Activated B cell treated with CpG ODN at 0.5 μM for 24 hours (primary cell): ENCODE results near the gene TSPAN32. TPM values are rescaled to one million over a fixed set of nuclear protein-coding genes. Genes with fewer than 3 reads are reported as not detected.
"Not testable (repeated sequence)": the region's sequence is repeated elsewhere in the genome, so short reads cannot be mapped to it uniquely, and the experiment has no call there.

Experiments
- ATAC-seq: fragments of 200-7000 bp; cut with Tn5 transposase; one replicate; pipeline ENCODE4 v1.10.0; 2021; ENCODE audit warnings: low read depth, mild to moderate bottlenecking, moderate library complexity
- CTCF ChIA-PET: fragments of 350-600 bp; sonication (Branson Sonifier 250); formaldehyde crosslinking; loops from one replicate; lab custom pipeline; 2021; ENCODE audit warnings: antibody characterized with exemption; lab: Charles Lee
- POLR2A ChIA-PET: fragments of 350-600 bp; sonication (Branson Sonifier 250); formaldehyde crosslinking; loops from one replicate; lab custom pipeline; 2021; ENCODE audit warnings: antibody characterized with exemption; lab: Charles Lee
- DNase-seq: peaks from one replicate; pipeline ENCODE4 v3.0.0; 2022
- H3K27ac Mint-ChIP-seq: one replicate; pipeline ENCODE4 v1.8.0; 2020; ENCODE audit warnings: mixed read lengths
- H3K27me3 Mint-ChIP-seq: one replicate; pipeline ENCODE4 v1.8.0; 2021; ENCODE audit warnings: mixed read lengths
- H3K36me3 Mint-ChIP-seq: one replicate; pipeline ENCODE4 v1.8.0; 2021; ENCODE audit warnings: low read depth, mixed read lengths
- H3K4me1 Mint-ChIP-seq: one replicate; pipeline ENCODE4 v1.8.0; 2021; ENCODE audit warnings: mixed read lengths
- H3K4me3 Mint-ChIP-seq: one replicate; pipeline ENCODE4 v1.8.0; 2020; ENCODE audit warnings: mild to moderate bottlenecking, mixed read lengths
- H3K9me3 Mint-ChIP-seq: one replicate; pipeline ENCODE4 v1.8.0; 2020; ENCODE audit warnings: mixed read lengths
- CTCF ChIP-seq: fragments of 200-600 bp; IDR thresholded peaks from one replicate; pipeline ENCODE4 v1.8.0; 2022; ENCODE audit warnings: antibody characterized with exemption, mild to moderate bottlenecking
- intact Hi-C: fragments of 100-400 bp; cut with micrococcal nuclease; formaldehyde crosslinking; loops from one replicate; pipeline ENCODE4 v1.15.1; 2024
- total RNA-seq: library from RNA; stranded (reverse); gene quantifications from 2 replicates; pipeline ENCODE4 v1.2.3, GENCODE V29; 2022

Gene TSPAN32
- total RNA-seq, 1 donor from 2014 or later = 7.3 TPM

GRCh38 chr11:2361565-2361964 lies 59.8 kb downstream of the TSPAN32 start:
- no peak overlapping the region for H3K27ac Mint-ChIP-seq
- ChIA-PET POLR2A (no interaction called here), CTCF (interaction anchor here (1.1 kb wide), 1 partner anchor 56 kb away, joined by 3 read pairs; no protein-coding TSS in a partner anchor)
- ATAC-seq = no peak
- H3K36me3 Mint-ChIP-seq = no peaks in the 10 kb centered on the region
- H3K4me3 Mint-ChIP-seq = no peak overlapping the region
- DNase-seq = no peak
- H3K4me1 Mint-ChIP-seq = peaks cover 12% of the 10 kb centered on the region
- TF ChIP-seq CTCF = no peak
- H3K27me3 Mint-ChIP-seq = no peaks in the 10 kb centered on the region
- intact Hi-C loops = no loop called here
- no peaks in the 10 kb centered on the region for H3K9me3 Mint-ChIP-seq

GRCh38 chr11:2362414-2362813 lies 60.6 kb downstream of the TSPAN32 start:
- DNase-seq (no peak), ATAC-seq (no peak)
- Mint-ChIP-seq H3K4me3 (no peak overlapping the region), H3K9me3 (no peaks in the 10 kb centered on the region), H3K27ac (no peak overlapping the region), H3K36me3 (no peaks in the 10 kb centered on the region), H3K27me3 (no peaks in the 10 kb centered on the region), H3K4me1 (peaks cover 12% of the 10 kb centered on the region)
- TF ChIP-seq CTCF = no peak
- CTCF ChIA-PET = no interaction called here
- intact Hi-C loops = no loop called here
- POLR2A ChIA-PET = interaction anchor here (0.5 kb wide), 1 partner anchor 244 kb away, joined by 3 read pairs; no protein-coding TSS in a partner anchor

GRCh38 chr11:2363130-2363529 lies 61.3 kb downstream of the TSPAN32 start:
- no peak overlapping the region for H3K4me3 Mint-ChIP-seq
- TF ChIP-seq CTCF = no peak
- DNase-seq (no peak), ATAC-seq (no peak)
- intact Hi-C loops = no loop called here
- no peaks in the 10 kb centered on the region for H3K27me3 Mint-ChIP-seq
- ChIA-PET CTCF (no interaction called here), POLR2A (interaction anchor here (0.5 kb wide), 1 partner anchor 245 kb away, joined by 3 read pairs; no protein-coding TSS in a partner anchor)
- H3K9me3 Mint-ChIP-seq = no peaks in the 10 kb centered on the region
- no peaks in the 10 kb centered on the region for H3K36me3 Mint-ChIP-seq
- H3K4me1 Mint-ChIP-seq = peaks cover 10% of the 10 kb centered on the region
- H3K27ac Mint-ChIP-seq = no peak overlapping the region

DNA sequence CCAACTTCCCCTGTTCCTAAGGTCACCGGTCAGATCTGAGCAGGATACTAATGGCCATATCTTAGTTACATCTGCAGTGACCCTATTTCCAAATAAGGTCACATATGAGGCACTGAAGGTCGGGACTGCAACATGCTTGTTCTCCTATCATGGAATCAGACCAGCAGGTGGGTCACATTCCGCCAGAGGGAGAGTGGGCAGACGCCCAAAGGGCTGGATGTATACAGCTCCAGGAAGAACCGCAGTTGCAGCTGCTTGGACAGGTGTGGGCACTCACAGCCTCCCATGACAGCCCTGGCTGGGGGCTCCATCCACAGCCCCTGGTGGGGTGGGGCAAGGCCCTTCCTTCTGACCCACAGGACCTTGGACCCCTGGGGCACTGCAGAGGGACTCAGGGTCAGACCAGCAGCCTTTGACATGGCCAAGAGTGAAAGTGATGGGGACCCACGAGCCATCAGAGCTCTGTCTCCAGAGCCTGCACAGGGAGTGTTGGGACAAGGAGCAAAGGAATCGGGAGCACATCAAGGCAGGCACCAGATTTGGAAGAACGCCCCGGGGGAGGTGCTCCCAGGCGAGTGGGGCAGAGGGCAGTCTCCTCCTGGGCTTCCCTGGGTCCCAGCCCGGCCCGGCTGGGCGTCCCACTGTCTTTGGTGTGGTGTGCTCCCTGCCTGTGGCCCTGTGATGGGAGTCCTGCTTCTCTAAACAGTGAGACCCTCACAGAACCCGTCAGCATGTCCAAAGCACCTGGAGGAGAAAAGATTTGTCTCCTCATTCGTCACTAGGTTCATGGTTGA lies 62.0 kb downstream of the TSPAN32 start:
- intact Hi-C loops = no loop called here
- ChIA-PET CTCF (no interaction called here), POLR2A (no interaction called here)
- Mint-ChIP-seq H3K9me3 (no peaks in the 10 kb centered on the region), H3K4me3 (no peak overlapping the region), H3K27ac (no peak overlapping the region), H3K27me3 (no peaks in the 10 kb centered on the region), H3K4me1 (peaks cover 7% of the 10 kb centered on the region), H3K36me3 (no peaks in the 10 kb centered on the region)
- no peak for DNase-seq
- no peak for ATAC-seq
- no peak for TF ChIP-seq CTCF

DNA sequence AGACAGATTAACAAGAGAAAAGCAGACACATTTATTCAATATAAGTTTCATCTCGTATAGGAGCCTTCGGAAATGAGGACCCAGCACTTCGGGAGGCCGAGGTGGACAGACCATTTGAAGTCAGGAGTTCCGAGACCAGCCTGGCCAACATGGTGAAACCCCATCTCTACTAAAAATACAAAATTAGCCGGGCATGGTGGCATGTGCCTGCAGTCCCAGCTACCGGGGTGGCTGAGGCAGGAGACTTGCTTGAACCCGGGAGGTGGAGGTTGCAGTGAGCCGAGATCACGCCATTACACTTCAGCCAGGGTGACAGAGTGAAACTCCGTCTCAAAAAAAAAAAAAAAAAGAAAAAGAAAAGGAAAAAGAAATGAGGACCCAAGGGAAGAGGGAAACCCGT lies 62.6 kb downstream of the TSPAN32 start:
- POLR2A ChIA-PET, intact Hi-C loops, H3K27ac Mint-ChIP-seq, H3K9me3 Mint-ChIP-seq, CTCF ChIA-PET, DNase-seq, H3K4me3 Mint-ChIP-seq, H3K36me3 Mint-ChIP-seq, H3K4me1 Mint-ChIP-seq, ATAC-seq, H3K27me3 Mint-ChIP-seq: not testable (repeated sequence)
